Anterior cingulate cortex (tissue), 58 donors: ENCODE results near the gene SLC39A5.

Experiments used
- DNase-seq, 58 donors: peaks; one replicate each; lab custom pipeline; 2025; lab: John Stamatoyannopoulos, UW

SLC39A5 gene

DNA sequence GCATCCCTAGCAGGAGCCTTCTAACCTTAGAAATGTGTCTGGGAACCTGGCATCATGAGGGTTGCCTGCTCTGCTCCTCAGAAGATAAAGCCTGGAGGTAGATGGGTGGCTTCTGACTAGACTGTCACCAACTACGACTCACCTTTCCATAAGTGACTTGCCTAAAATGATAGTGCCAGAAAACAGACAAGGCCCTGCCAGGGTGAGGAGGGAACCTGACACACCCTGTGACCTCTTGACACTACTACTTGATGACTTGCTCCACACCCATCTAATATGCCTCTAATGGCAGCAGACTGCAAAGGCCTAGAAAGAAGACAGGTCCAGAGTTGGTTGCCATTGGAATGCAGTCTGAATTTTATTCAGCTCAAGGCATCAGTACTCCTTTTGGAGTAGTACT lies 17.5 kb upstream of the SLC39A5 start:
- DNase-seq = no peak

DNA sequence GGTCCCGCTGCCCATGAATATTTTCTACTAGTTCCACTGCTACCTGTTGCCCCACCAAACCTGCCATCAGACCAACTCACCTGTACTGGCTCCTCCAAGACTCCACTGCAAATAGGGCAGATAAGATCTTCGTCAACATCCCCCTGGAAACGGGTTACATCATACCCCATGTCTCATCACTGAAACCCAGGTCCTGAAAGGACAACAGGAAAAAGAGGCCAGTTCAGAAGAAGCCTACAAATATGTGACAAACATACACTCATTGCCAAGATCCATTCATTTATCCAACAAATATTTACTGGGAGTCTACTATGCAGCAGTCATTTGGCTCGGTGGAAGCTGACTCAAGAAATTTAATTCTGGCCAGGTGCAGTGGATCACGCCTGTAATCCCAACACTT lies 16.0 kb upstream of the SLC39A5 start:
- no peak for DNase-seq

DNA sequence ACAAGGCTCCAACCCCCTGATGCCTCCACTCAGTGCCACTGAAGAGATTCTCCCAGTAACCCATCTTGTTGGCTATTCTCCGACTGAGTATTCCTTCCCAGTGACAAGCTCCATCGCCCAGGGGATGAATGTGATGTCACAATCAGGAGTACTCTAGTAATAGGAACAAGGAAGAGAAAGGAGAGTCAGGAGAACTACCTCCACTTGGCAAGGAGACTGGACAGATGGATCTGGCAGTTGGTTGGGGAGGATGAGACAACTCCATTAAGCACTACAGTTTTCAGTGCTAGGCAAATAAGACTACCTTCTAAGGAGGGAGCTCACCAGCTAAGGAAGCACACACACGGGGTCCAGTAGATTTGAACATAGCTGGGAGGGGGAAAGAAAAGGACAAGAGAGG lies 13.4 kb upstream of the SLC39A5 start:
- DNase-seq = peak in 7 of 58 donors; percentile 1 to 14 (median 6)

DNA sequence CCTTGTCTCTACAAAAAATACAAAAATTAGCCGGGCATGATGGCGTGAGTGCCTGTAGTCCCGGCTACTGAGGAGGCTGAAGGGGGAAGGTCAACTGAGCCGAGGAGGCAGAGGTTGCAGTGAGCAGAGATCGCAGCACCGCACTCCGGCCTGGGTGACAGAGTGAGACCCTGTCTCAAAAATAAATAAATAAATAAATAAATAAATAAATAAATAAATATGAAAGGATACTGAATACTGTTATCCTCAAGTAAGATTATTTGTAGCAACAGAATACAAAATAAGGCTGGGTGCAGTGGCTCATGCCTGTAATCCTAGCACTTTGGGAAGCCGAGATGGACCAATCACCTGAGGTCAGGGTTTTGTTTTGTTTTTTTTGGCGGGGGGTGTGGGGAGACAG lies 10.0 kb upstream of the SLC39A5 start:
- no peak for DNase-seq

DNA sequence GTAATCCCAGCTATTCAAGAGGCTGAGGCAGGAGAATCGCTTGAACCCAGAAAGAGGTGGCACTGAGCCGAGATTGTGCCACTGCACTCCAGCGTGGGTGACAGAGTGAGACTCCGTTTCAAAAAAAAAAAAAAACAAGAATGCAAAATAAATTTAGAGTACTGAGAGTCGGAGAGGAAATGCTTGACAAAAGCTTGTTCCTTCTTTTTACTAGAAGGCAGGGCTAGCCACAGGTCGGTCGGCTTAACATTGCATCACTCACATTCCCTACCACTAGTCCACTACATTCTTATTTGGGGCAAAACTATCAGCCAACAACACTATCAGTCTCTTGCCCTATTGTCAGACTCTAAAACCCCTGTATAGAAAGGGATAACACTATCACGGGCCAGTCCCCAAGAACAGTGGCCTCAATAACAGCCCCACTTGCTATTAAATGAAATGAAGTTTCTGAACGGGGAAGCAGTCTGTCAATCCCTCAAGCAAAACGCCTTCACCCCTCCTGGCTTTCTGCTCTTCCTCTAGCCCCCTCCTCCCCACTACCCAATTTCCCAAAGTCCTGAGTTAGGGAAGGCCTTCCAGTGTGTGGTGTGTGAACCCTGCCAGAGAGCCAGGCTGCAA lies 9.1 kb upstream of the SLC39A5 start:
- peak in 1 of 58 donors; percentile 29 for DNase-seq

DNA sequence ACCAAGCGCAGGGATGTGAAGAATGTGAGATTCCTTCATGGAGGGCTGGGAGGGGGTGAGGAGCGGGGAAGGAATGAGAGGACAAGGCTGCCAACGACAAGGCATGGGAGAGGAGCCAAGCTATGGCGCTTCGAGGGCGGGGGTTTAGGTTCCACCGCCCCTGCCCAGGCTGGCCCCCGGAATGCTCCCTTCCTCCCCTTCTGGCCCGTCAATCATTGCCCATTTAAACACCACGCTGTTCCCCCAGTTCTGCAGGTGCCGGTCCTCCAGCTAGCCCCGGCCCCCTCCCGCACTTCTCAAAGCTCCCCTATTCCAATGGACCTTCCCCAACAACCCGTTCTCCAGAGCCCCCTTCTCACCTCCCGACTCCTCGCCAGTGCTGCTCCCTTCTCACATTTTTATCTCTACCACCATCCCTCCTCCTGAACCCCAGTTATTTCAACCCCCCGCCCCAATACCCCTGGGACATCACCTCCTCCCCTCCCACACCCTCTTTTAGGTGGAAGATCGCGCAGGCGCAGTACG lies 8.6 kb upstream of the SLC39A5 start:
- peak in 42 of 58 donors; percentile 11 to 75 (median 44) for DNase-seq

DNA sequence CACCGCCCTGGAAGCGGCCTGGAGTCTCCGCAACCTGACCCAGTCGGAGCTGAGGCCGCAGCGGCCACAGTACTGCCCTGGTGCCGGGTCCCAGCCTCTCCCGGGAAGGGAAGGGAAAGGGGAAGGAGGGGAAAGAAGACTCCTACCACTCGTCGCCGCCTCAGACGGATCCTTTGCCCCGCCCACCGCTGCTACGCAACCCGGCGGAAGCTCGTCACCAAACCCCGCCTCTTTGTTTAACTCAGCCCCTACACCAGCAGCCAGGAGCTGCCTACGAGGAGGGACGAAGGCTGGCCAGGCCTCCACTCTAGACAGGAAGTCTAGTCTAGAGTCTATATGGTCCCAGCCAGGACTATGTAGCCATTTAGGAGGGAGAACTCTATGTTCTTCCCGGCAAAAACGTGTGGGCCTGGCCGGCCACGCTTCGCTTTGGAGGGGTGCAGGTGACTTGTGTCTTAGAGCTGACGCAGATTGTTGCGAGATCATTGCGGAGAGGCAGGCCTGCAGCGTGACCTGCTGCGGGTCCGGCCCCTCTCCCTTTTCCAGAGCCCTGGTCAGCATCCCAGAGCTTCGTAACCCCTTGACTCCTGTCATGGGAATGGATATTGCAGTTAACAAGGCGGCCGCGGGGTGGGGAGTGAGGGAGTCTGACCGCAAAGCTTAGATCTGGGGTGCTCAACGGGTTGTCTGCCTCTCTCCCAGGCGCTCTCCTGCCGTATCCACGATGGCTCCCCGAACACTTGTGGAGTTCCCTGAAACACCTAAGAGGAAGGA lies 7.9 kb upstream of the SLC39A5 start, which contains the start of gene RNF41:
TSS of gene RNF41 (minus strand) at position 166 of the 774 bp plus-strand sequence. CDS start 7,875 bp downstream, outside the sequence.
- peak; percentile 73 to 98 (median 95) for DNase-seq

DNA sequence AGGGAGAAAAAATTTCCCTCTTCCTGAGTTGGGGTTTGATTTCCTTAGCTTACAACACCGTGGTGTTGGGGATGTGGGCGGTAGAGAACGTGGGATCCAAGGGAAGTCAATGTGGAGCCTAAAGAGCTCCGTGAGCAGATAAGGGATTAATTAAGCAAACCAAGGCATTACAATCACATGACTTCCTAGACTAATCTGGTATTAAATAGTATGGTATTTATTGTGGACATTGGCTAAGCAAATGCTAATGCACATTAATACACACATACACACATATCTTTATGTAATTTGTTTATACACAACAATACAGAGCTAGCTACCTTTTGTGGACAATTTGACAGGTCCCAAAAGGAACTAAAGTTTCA lies 7.3 kb upstream of the SLC39A5 start:
- DNase-seq = no peak

DNA sequence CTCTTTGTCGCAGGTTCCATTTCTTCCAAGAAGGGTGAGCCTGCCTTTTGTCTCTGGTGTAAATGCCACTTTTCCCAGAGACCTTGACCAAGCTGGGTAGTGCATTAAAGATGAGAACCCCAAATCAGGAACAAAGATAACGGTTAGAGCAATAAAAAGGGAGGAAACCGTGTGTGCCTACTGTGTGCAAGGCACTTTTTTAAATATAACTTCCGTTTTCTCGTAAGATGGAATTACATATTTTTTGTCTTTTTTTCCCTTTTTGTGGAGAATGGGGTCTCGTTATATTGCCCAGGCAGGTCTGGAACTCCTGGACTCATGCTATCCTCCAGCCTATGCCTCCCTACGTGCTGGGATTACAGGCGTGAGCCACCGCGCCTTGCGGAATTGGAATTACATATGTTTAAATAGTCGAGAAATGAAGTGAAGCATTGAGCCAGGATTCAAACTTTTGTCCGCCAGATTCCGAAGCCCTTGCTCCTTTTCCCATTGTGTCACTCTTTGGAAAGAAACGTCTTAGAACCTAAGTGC lies 6.2 kb upstream of the SLC39A5 start:
- no peak for DNase-seq

DNA sequence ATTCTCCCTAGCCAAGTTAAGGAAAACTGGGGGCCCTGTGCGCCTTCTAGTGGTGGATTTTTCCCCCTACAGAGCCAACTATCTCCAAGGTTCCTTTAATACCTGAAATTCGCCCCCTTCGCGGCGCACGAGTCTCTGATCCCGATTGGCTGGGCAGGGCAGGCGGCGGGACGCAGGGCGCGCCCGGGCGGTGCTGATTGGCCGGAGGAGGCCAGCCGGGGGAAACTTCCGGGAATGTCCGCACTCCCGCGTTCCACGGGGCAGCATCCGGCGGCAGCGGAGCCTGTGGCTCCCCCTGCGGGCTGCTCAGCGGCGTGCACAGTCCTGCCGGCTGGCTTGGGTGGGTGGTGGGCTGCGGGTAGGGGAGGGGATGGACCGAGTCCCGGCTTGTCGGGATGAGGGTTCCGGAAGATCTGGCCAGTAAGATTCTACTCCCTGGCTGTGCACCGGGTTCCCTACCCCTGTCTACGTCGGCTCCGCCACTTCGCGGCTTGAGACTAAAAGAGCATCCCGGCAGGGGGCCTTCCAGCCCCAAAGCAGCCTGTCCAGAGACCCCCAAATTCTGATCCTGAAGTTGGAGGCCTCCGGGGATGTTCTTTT lies 5.6 kb upstream of the SLC39A5 start, which contains the start of gene NABP2:
TSS of gene NABP2 (plus strand) at position 241 of the 600 bp plus-strand sequence. CDS start 515 bp downstream, outside the sequence.
- peak; percentile 77 to 99 (median 96) for DNase-seq

DNA sequence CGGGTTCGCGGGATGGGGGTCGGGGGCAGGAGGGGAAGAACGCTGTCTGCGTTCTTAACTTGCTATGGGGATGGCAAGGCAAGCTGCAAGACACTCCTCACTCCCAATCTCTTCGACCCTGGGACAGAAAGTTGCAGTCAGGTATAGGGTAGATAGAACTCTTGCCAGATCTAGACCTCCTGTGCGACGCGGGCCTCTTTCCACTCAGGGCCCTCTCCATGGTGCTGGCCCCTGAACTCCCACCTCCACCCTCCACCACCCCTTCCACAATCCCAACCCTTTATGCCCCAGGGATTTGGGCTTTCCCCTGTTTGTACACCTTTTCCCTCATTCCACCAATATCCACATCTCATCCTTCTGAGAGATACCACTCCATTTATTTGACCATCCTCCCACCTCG lies 4.9 kb upstream of the SLC39A5 start:
- DNase-seq = no peak

DNA sequence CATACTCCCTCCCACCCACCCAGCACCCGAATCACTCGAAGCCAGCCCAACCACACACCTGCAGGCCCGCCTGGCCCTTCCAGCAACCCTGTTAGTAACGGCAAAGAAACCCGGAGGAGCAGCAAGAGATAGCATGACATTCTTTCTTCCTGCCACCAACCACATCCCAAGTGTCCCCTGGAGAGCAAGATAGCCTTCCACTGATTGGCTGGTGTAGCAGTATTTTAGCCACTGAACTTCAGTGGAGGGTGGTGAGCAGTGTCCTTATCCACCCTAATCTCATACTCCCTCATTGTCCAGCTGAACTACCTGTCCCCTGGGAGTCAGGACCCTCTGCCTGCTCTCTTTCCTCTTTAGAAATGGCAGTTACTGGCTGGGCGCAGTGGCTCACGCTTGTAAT lies 769 bp upstream of the SLC39A5 start:
- no peak for DNase-seq

DNA sequence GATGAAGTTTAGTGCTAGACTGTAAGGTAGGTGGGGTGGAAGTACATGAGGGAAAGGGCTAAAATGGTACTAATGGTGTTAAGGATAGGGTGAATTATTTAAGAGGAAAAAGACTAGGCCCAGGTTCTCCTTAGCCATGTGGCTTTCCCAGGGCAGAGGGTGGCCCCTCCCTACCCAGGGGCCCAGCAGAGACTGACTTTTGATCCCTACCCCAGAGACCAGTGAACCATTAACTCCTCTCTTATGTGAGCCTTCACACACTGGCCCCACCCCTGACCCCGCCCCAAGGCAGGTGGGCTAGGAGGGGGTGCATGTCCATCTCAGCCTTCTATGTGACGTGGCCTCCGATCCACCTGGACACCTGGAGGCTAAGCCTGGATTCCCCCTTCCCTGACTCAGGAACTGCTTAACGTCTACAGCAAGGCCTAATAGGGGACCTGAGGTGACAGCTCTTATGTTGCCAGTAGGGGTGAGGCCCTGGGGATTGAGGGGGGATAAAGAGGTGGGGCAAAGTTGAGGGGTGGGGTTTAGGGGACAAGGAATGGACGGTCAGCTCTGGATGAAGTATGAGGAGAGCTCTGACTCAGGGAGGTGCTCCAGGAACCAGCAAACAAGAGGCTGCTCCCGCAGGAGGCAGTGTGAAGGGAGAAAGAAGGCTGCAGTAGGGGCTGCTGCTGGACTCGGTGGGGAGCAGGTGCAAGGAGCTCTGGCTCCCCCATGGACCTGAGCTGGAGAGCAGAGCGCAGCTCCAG lies 757 bp downstream of the SLC39A5 start:
- DNase-seq = no peak

DNA sequence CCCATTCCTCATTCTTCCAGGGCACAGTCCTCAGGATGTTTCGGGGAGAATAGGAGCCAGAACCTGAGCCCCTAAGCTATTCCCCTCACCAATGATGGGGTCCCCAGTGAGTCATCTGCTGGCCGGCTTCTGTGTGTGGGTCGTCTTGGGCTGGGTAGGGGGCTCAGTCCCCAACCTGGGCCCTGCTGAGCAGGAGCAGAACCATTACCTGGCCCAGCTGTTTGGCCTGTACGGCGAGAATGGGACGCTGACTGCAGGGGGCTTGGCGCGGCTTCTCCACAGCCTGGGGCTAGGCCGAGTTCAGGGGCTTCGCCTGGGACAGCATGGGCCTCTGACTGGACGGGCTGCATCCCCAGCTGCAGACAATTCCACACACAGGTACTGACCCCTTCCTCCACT lies 1.3 kb downstream of the SLC39A5 start:
- no peak for DNase-seq

DNA sequence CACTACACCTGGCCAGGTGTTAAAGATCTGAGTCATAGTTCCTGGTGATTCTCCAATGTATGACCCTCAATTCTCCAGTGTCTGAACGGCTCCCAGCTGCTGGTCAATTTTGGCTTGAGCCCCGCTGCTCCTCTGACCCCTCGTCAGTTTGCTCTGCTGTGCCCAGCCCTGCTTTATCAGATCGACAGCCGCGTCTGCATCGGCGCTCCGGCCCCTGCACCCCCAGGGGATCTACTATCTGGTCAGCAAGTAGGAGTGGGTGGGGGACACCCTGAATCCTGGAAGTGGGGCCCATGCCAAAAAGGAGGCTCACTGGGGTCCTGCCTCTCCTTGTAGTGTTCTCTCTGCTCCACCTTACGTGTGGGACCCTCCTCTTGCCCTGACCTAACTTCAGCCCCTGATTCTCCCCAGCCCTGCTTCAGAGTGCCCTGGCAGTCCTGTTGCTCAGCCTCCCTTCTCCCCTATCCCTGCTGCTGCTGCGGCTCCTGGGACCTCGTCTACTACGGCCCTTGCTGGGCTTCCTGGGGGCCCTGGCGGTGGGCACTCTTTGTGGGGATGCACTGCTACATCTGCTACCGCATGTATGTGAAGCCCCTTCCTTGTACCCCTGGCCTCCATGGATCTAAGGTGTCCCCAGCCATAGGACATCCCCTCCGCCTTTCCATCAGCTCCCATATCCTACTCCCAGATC lies 5.0 kb downstream of the SLC39A5 start:
- DNase-seq = no peak

DNA sequence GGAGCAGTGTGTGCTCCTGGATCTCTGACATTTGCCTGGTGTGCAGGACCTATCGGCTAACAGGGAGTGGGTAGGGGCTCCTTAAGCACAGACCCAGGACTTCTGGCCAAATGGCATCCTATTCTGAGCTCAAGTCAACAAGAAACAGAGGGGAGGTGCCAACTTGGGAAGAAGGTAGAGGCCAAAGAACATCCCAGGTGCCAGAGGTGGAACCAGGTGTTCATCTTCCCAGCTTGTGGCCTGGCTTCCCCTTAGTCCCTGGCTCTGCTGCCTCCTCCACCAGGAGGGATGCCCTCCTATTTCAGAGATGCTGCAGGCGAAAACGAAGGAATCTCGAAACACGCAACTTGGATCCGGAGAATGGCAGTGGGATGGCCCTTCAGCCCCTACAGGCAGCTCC lies 6.2 kb downstream of the SLC39A5 start:
- DNase-seq = no peak

DNA sequence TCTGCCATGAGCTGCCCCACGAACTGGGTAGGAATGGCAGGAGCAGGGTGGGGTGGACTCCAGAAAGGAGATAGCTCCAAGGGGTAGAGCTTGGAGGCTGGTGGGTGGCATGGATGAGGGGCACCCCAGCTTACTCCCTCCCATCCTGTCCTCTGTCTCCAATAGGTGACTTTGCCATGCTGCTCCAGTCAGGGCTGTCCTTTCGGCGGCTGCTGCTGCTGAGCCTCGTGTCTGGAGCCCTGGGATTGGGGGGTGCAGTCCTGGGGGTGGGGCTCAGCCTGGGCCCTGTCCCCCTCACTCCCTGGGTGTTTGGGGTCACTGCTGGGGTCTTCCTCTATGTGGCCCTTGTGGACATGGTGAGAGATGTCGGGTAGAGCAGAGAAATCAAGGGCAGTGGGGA lies 7.1 kb downstream of the SLC39A5 start:
- no peak for DNase-seq

DNA sequence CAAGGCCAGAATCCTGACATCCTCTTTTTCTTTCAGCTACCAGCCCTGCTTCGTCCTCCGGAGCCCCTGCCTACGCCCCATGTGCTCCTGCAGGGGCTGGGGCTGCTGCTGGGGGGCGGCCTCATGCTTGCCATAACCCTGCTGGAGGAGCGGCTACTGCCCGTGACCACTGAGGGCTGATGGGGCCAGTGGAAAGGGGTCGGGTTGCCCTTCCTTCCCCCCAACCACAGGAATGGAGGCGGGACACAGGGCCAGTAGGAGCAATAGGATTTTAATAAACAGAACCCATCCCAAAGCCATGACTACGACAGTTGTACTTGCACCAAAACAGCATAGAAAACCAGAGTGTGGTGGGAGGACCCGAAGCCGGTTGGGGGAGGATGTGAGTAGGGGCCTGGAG lies 7.7 kb downstream of the SLC39A5 start:
- no peak for DNase-seq

DNA sequence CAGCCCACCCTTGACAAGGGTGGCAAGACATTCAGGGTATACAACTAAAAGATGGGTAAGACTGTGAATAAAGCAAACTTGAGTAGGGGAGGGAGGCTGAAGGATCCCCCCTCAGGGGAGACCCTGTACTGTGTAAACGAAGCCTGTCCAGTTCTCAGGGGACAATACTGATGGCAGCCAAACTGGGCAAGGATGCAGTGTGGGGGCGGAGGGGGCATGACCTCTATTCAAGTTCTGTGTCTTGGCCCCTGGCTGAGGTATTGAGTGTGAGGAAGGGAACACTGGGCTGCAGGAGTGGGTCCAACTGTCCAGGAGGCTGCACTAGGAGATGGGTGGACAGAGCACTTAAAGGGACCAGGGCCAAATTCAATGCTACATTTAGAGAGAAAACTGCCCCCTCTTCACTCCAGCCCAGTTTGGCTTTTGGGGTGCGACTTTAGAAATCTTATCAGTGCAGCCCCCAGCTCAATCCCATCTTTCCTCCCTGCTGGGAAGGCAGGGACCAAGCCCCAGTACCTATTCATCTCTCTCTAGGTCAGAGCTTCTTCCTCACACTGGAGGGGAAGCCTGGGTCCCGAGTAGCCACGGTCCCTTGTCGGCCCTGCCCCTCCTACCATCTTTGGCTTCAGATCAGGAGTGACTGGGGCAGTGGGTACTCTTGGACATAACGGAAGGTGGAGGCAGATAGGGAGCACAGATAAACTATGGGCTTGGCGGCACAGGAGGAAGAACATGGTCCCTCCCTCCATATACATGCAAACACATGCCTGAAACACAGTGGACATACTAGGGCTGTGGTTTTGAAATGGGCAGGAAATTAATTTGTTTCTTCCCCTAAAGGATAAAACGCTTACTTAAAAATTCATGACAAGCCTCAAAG lies 11.8 kb downstream of the SLC39A5 start:
- no peak for DNase-seq
